ENCODE measurements around the gene HHAT.

- no peak for TF ChIP-seq CTCF (IDR thresholded peaks at IDR 0.05)
- no peak for TF ChIP-seq POLR2AphosphoS5 (IDR thresholded peaks at IDR 0.05)
- TF ChIP-seq POLR2A (IDR thresholded peaks at IDR 0.05), result no peak
- no peak for TF ChIP-seq EP300 (IDR thresholded peaks at IDR 0.05; ENCODE audit: low read depth)
These were observed 326.8 kb downstream of the HHAT start for GRCh38 chr1:210655511-210655910.

All from transverse colon (tissue), 4 donors.